Heart left ventricle (tissue), 16 donors: ENCODE results near the gene PUDP. TPM values are rescaled to one million over a fixed set of nuclear protein-coding genes. Genes with fewer than 3 reads are reported as not detected.

Experiments used
- ATAC-seq, 4 donors: fragments of 200-7000 bp; cut with Tn5 transposase; one replicate each; pipeline ENCODE4 v1.9.1; 2020 to 2022; ENCODE audit warnings: moderate library complexity in 4 of 4, mild to moderate bottlenecking in 3 of 4, moderate number of reproducible peaks in 1 of 4
- DNase-seq, 5 donors: peaks; one replicate each; pipeline ENCODE4 v3.0.0-alpha.2; 2020
- H3K27ac ChIP-seq, 12 donors: fragments of 200-600 bp; sonication (generic) in 4 of 12; one replicate each; pipeline versions ENCODE4 v1.5.0 to v1.8.0; 2016 to 2022; ENCODE audit warnings: mild to moderate bottlenecking in 2 of 12
- H3K27me3 ChIP-seq, 9 donors: fragments of 200-600 bp; sonication (generic) in 2 of 9; one replicate each; pipeline versions ENCODE4 v1.5.1 to v1.8.0; 2016 to 2022; ENCODE audit warnings: mild to moderate bottlenecking in 3 of 9
- H3K36me3 ChIP-seq, 9 donors: fragments of 200-600 bp; sonication (generic) in 2 of 9; one replicate each; pipeline versions ENCODE4 v1.5.0 to v1.8.0; 2018 to 2022; ENCODE audit warnings: mild to moderate bottlenecking in 2 of 9
- H3K4me1 ChIP-seq, 12 donors: fragments of 200-600 bp; sonication (generic) in 4 of 12; one replicate each; pipeline versions ENCODE4 v1.5.0 to v1.8.0; 2016 to 2022; ENCODE audit warnings: mild to moderate bottlenecking in 3 of 12
- H3K4me3 ChIP-seq, 12 donors: fragments of 200-600 bp; sonication (generic) in 4 of 12; one replicate each; pipeline versions ENCODE4 v1.5.0 to v1.8.0; 2017 to 2022; ENCODE audit warnings: mild to moderate bottlenecking in 9 of 12, moderate library complexity in 4 of 12
- H3K9me3 ChIP-seq, 12 donors: fragments of 200-600 bp; sonication (generic) in 4 of 12; one replicate each; pipeline versions ENCODE4 v1.5.0 to v1.8.0; 2016 to 2022; ENCODE audit warnings: mild to moderate bottlenecking in 1 of 12
- POLR2A ChIP-seq, 2 donors: fragments of 450-650 bp; IDR thresholded peaks; one replicate each; pipeline ENCODE4 v1.6.1; 2017; ENCODE audit warnings: antibody characterized with exemption in 2 of 2, mild to moderate bottlenecking in 2 of 2, moderate library complexity in 2 of 2
- WGBS, 4 donors: extraction: QIAGEN DNeasy Blood & Tissue Kit in 2 of 4; methylation state at CpG; one replicate each; pipeline versions ENCODE4 v1.1.5 to v1.1.7; 2013 to 2018; 5-methylcytosine and 5-hydroxymethylcytosine counted together
- intact Hi-C, 10 donors: fragments of 100-400 bp; cut with DNase I; formaldehyde crosslinking; loops; one replicate each; pipeline versions ENCODE4 v1.11.1 to v1.14.2; 2022
- polyA plus RNA-seq, 2 donors: library from polyadenylated mRNA; stranded (reverse); fragments of 200-250 nt; gene quantifications; one replicate each; pipeline ENCODE4 v1.2.3, GENCODE V29; 2013
- total RNA-seq, 9 donors: library from RNA; depleted of rRNA in 2 of 9; stranded (reverse); fragments of >200 nt in 2 of 9; fragmentation: NEBNext Ultra II Directional in 3 of 9; extraction: Animal tissue kit (Norgen Biotek cat#: 25700) in 3 of 9; gene quantifications; one replicate each; pipeline versions ENCODE4 v1.1.0 to v1.2.4, GENCODE V29; 2016 to 2023
- TF ChIP-seq, protein P1 (sequence below), 12 donors: fragments of 200-600 bp; sonication (generic) in 4 of 12; IDR thresholded peaks; one replicate each; pipeline versions ENCODE4 v1.5.0 to v1.8.0; 2018 to 2022; ENCODE audit warnings: antibody characterized with exemption in 12 of 12, mild to moderate bottlenecking in 5 of 12
- donor health status: ischemic (EF 13 %, LVEDD 7.1; RV severe dilation, severe dysfunction).
- donor health status: healthy with polysubstance abuse.
- donor health status: DM: no; HTN: yes; CAD: no.
- donor health status: DM: no; HTN: no; CAD: no.
- donor health status: ischemic (EF 25% LVEDD 6.9; RV normal size, moderate dysfunction).
- donor health status: ischemic (EF 25% LVEDD 5.7; RV mildly dilated, moderate dysfunction).
- donor health status: healthy.
- donor health status: DM: yes; HTN: yes; CAD: no.
- donor health status: ischemic (EF 35%, LVEDD 5.7; RV mildly dilated, moderate dysfunction).
- donor health status: nonischemic (EF 11% LVEDD 7.7; RV severe dilation, severe dysfunction).
- donor health status: DM: yes; HTN: yes; CAD: no.
- donor health status: PGD.
- donor health status: ischemic (EF 29% LVEDD 5.4; RV normal size, mild dysfunction).
- donor health status: nonischemic (EF 23%, LVEDD 6.1; RV moderate dilation, normal function).

Gene PUDP
- total and polyA plus RNA-seq, 11 donors, result 11.2 to 36.4 (median 25.0) TPM

DNA sequence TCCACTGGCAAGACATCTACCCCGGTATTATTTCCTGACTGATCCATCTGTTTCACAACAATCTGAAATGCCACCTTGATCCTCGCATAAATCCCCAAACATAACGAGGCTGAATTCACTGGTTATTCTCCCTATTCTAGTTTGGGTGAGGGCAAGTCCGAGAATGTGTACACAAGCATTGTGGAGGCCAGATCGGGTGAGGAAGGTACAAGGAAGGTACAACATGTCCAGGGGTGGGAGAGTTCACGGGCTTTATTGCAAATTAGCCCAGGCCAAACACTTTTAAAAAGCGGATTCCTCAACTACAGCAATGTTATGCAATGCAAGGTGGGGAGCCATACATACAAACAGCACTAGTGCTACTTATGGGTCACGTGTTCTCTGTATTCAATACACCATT lies 82.5 kb downstream of the PUDP start:
- no peak for DNase-seq
- H3K9me3 ChIP-seq, result no peaks in the 10 kb centered on the region
- TF ChIP-seq, protein P1, sequence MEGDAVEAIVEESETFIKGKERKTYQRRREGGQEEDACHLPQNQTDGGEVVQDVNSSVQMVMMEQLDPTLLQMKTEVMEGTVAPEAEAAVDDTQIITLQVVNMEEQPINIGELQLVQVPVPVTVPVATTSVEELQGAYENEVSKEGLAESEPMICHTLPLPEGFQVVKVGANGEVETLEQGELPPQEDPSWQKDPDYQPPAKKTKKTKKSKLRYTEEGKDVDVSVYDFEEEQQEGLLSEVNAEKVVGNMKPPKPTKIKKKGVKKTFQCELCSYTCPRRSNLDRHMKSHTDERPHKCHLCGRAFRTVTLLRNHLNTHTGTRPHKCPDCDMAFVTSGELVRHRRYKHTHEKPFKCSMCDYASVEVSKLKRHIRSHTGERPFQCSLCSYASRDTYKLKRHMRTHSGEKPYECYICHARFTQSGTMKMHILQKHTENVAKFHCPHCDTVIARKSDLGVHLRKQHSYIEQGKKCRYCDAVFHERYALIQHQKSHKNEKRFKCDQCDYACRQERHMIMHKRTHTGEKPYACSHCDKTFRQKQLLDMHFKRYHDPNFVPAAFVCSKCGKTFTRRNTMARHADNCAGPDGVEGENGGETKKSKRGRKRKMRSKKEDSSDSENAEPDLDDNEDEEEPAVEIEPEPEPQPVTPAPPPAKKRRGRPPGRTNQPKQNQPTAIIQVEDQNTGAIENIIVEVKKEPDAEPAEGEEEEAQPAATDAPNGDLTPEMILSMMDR (IDR thresholded peaks at IDR 0.05), result no peak
- TF ChIP-seq POLR2A (IDR thresholded peaks at IDR 0.05), result no peak
- intact Hi-C loops, result no loop called here
- no peaks in the 10 kb centered on the region for H3K4me1 ChIP-seq
- peaks cover 0 to 3% (median 0%) of the 10 kb centered on the region in 9 donors for H3K36me3 ChIP-seq
- H3K4me3 ChIP-seq, result no peak overlapping the region
- H3K27ac ChIP-seq, result no peak overlapping the region
- WGBS, 4 donors, result 97 to 99% (median 97%) methylated on average over 8 of the region's 8 CpGs
- H3K27me3 ChIP-seq, result no peaks in the 10 kb centered on the region
- no peak for ATAC-seq

DNA sequence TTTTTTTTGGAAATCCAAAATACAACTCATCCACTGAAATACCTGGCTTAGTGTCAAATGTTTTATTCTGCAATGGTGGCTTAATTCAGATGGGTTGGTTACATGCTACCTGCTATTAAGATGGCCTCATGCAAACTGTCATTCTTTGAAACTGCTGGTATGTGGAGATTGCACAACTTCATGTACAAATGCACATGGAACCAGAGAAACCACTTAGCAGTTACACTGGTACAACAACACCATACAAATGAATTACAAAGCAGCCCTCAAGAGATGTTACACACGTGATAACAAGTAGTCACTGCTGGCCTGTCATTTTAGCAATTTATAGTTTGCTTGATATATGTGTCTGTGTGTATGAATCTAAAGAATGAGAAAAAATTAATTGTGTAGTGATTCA lies 85.0 kb downstream of the PUDP start:
- TF ChIP-seq POLR2A (IDR thresholded peaks at IDR 0.05), result no peak
- TF ChIP-seq, protein P1 (IDR thresholded peaks at IDR 0.05), result no peak
- ATAC-seq (no peak), DNase-seq (no peak)
- Histone ChIP-seq H3K9me3 (no peaks in the 10 kb centered on the region), H3K4me3 (no peak overlapping the region), H3K36me3 (peaks cover 0 to 3% (median 0%) of the 10 kb centered on the region in 9 donors), H3K27ac (no peak overlapping the region), H3K27me3 (no peaks in the 10 kb centered on the region), H3K4me1 (no peaks in the 10 kb centered on the region)
- 83 to 93% (median 91%) methylated on average over 1 of the region's 1 CpG for WGBS, 4 donors
- intact Hi-C loops, result no loop called here

DNA sequence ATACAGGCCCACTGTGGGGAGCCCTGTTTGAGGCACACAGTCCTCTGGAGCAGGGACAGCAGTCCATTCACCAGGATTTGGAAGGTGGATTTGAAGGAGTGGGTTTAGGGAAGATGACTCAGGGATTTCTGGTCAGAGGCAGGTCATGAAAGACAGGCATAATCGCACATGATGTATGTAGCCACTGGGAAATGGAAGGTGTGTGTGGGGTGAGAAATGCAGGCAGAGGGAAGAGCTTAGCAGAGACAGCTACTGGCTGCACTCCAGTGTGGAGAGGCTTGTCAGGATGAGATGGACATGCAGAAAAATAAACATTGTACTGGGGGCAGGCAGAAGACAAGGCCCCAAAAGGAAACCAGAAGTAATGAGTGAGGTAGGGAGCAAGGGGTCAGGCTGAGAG lies 85.7 kb downstream of the PUDP start:
- ATAC-seq, result no peak
- no peaks in the 10 kb centered on the region for H3K9me3 ChIP-seq
- DNase-seq, result no peak
- intact Hi-C loops, result no loop called here
- H3K36me3 ChIP-seq, result peaks cover 0 to 8% (median 0%) of the 10 kb centered on the region in 9 donors
- no peak overlapping the region for H3K4me3 ChIP-seq
- H3K27ac ChIP-seq, result no peak overlapping the region
- TF ChIP-seq POLR2A (IDR thresholded peaks at IDR 0.05), result no peak
- TF ChIP-seq, protein P1 (IDR thresholded peaks at IDR 0.05), result no peak
- no peaks in the 10 kb centered on the region for H3K4me1 ChIP-seq
- no peaks in the 10 kb centered on the region for H3K27me3 ChIP-seq
- 83 to 94% (median 89%) methylated on average over 1 of the region's 1 CpG for WGBS, 4 donors

DNA sequence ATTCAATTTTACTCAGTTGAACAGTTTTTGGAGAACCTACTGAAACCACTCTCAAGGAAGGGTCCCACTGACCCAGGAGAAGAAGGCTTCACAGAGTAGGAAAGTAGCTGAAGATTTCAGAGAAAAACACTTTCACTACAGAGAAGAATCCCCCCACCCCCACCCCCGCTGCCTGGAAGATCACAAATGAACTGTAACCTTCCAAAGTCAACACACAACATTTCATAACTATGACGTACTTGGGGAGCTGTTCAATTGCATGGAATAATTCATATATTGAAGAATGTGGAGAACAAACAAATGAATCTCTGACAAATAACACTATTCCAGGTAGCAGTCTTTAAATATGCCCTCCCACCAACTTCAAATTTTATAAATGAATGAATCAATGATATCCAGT lies 86.5 kb downstream of the PUDP start:
- Histone ChIP-seq H3K4me1 (no peaks in the 10 kb centered on the region), H3K27me3 (no peaks in the 10 kb centered on the region), H3K36me3 (peaks cover 0 to 16% (median 0%) of the 10 kb centered on the region in 9 donors), H3K4me3 (no peak overlapping the region), H3K27ac (no peak overlapping the region), H3K9me3 (no peaks in the 10 kb centered on the region)
- intact Hi-C loops, result no loop called here
- no peak for DNase-seq
- 91 to 95% (median 92%) methylated on average over 2 of the region's 2 CpGs for WGBS, 4 donors
- ATAC-seq, result no peak
- no peak for TF ChIP-seq POLR2A (IDR thresholded peaks at IDR 0.05)
- TF ChIP-seq, protein P1 (IDR thresholded peaks at IDR 0.05), result no peak
